Measurements from ENCODE around the gene GSS. TPM values are rescaled to one million over a fixed set of nuclear protein-coding genes. Genes with fewer than 3 reads are reported as not detected.

Gene GSS
- total and polyA plus RNA-seq, 4 experiments from 2014 or later = 32.2 to 43.3 (median 39.8) TPM

GRCh38 chr20:34992751-34993417, 37.3 kb upstream of the GSS start:
- no peaks in the 10 kb centered on the region for H3K27me3 Mint-ChIP-seq
- DNase-seq = no peak
- no peak overlapping the region for H3K27ac Mint-ChIP-seq
- CTCF ChIA-PET (ENCODE audit: partially characterized antibody) = no interaction called here
- no peak overlapping the region for H3K4me3 Mint-ChIP-seq
- POLR2A ChIA-PET (ENCODE audit: partially characterized antibody) = no interaction called here
- Histone ChIP-seq H3K27ac (ENCODE audit: low read depth, low read length) (no peak overlapping the region), H3K36me3 (ENCODE audit: insufficient read depth, low read length) (peaks cover 7% of the 10 kb centered on the region), H3K4me1 (ENCODE audit: insufficient read depth, low read length) (no peaks in the 10 kb centered on the region), H3K4me3 (ENCODE audit: low read length in 2 of 2) (no peak overlapping the region), H3K9me3 (ENCODE audit: control insufficient read depth in 1 of 2, low read length in 2 of 2) (no peaks in the 10 kb centered on the region), H3K27me3 (ENCODE audit: insufficient read depth, low read length) (no peaks in the 10 kb centered on the region)
- peaks cover 12 to 33% of the 10 kb centered on the region in 2 donors for H3K36me3 Mint-ChIP-seq
- intact Hi-C loops (cut with micrococcal nuclease) = no loop called here
- peaks cover under 1 to 4% (median 2%) of the 10 kb centered on the region in 4 donors for H3K4me1 Mint-ChIP-seq
- peaks cover 0 to 3% (median 0%) of the 10 kb centered on the region in 8 donors for H3K9me3 Mint-ChIP-seq

- peaks cover under 1 to 16% of the 10 kb centered on the region in 2 donors for H3K36me3 Mint-ChIP-seq
- Histone ChIP-seq H3K27ac (ENCODE audit: low read depth, low read length) (no peak overlapping the region), H3K36me3 (ENCODE audit: insufficient read depth, low read length) (peaks cover 3% of the 10 kb centered on the region), H3K4me3 (ENCODE audit: low read length in 2 of 2) (no peak overlapping the region), H3K4me1 (ENCODE audit: insufficient read depth, low read length) (no peaks in the 10 kb centered on the region), H3K9me3 (ENCODE audit: control insufficient read depth in 1 of 2, low read length in 2 of 2) (no peaks in the 10 kb centered on the region), H3K27me3 (ENCODE audit: insufficient read depth, low read length) (no peaks in the 10 kb centered on the region)
- H3K9me3 Mint-ChIP-seq = peaks cover 0 to 3% (median 0%) of the 10 kb centered on the region in 8 donors
- intact Hi-C loops (cut with micrococcal nuclease) = no loop called here
- H3K4me1 Mint-ChIP-seq = peaks cover 0 to 3% (median 0%) of the 10 kb centered on the region in 4 donors
- H3K27ac Mint-ChIP-seq = peak overlapping the region in 2 of 7 donors; percentile 12 to 22
- H3K4me3 Mint-ChIP-seq = no peak overlapping the region
- H3K27me3 Mint-ChIP-seq = no peaks in the 10 kb centered on the region
- ChIA-PET CTCF (ENCODE audit: partially characterized antibody) (no interaction called here), POLR2A (ENCODE audit: partially characterized antibody) (no interaction called here)
- DNase-seq = no peak
Measured at GRCh38 chr20:34990661-34991214, 35.1 kb upstream of the GSS start.

- no peaks in the 10 kb centered on the region for H3K4me1 ChIP-seq (ENCODE audit: insufficient read depth, low read length)
- H3K27ac Mint-ChIP-seq = no peak overlapping the region
- no peak overlapping the region for H3K27ac ChIP-seq (ENCODE audit: low read depth, low read length)
- DNase-seq = no peak
- POLR2A ChIA-PET (ENCODE audit: partially characterized antibody) = no interaction called here
- no peaks in the 10 kb centered on the region for H3K27me3 ChIP-seq (ENCODE audit: insufficient read depth, low read length)
- peaks cover 0 to 13% of the 10 kb centered on the region in 2 donors for H3K36me3 Mint-ChIP-seq
- peaks cover 0 to 3% (median 0%) of the 10 kb centered on the region in 4 donors for H3K4me1 Mint-ChIP-seq
- intact Hi-C loops (cut with micrococcal nuclease) = no loop called here
- H3K9me3 Mint-ChIP-seq = peaks cover 0 to 4% (median 0%) of the 10 kb centered on the region in 8 donors
- CTCF ChIA-PET (ENCODE audit: partially characterized antibody) = no interaction called here
- no peaks in the 10 kb centered on the region for H3K36me3 ChIP-seq (ENCODE audit: insufficient read depth, low read length)
- no peaks in the 10 kb centered on the region for H3K27me3 Mint-ChIP-seq
- no peak overlapping the region for H3K4me3 Mint-ChIP-seq
- no peaks in the 10 kb centered on the region for H3K9me3 ChIP-seq (ENCODE audit: control insufficient read depth in 1 of 2, low read length in 2 of 2)
- no peak overlapping the region for H3K4me3 ChIP-seq (ENCODE audit: low read length in 2 of 2)
Measured at GRCh38 chr20:34990231-34990630, 34.6 kb upstream of the GSS start.

- no peak for DNase-seq
- no peak overlapping the region for H3K27ac Mint-ChIP-seq
- H3K27ac ChIP-seq (ENCODE audit: low read depth, low read length) = no peak overlapping the region
- H3K9me3 Mint-ChIP-seq = peaks cover 0 to 5% (median 0%) of the 10 kb centered on the region in 8 donors
- peaks cover 0 to 1% of the 10 kb centered on the region in 2 donors for H3K27me3 Mint-ChIP-seq
- no peaks in the 10 kb centered on the region for H3K4me1 ChIP-seq (ENCODE audit: insufficient read depth, low read length)
- no peak overlapping the region for H3K4me3 Mint-ChIP-seq
- H3K4me3 ChIP-seq (ENCODE audit: low read length in 2 of 2) = no peak overlapping the region
- intact Hi-C loops (cut with micrococcal nuclease) = no loop called here
- ChIA-PET POLR2A (ENCODE audit: partially characterized antibody) (no interaction called here), CTCF (ENCODE audit: partially characterized antibody) (no interaction called here)
- peaks cover 0 to 9% of the 10 kb centered on the region in 2 donors for H3K36me3 Mint-ChIP-seq
- H3K36me3 ChIP-seq (ENCODE audit: insufficient read depth, low read length) = no peaks in the 10 kb centered on the region
- H3K4me1 Mint-ChIP-seq = peaks cover 0 to 3% (median under 1%) of the 10 kb centered on the region in 4 donors
- no peaks in the 10 kb centered on the region for H3K27me3 ChIP-seq (ENCODE audit: insufficient read depth, low read length)
- no peaks in the 10 kb centered on the region for H3K9me3 ChIP-seq (ENCODE audit: control insufficient read depth in 1 of 2, low read length in 2 of 2)
Measured at GRCh38 chr20:34989670-34990069, 34.1 kb upstream of the GSS start.

GRCh38 chr20:34989118-34989517, 33.5 kb upstream of the GSS start:
- H3K4me1 Mint-ChIP-seq = peaks cover 0 to 3% (median under 1%) of the 10 kb centered on the region in 4 donors
- no peak for DNase-seq
- peaks cover under 1 to 1% of the 10 kb centered on the region in 2 donors for H3K27me3 Mint-ChIP-seq
- H3K4me3 Mint-ChIP-seq = no peak overlapping the region
- Histone ChIP-seq H3K4me1 (ENCODE audit: insufficient read depth, low read length) (no peaks in the 10 kb centered on the region), H3K27me3 (ENCODE audit: insufficient read depth, low read length) (no peaks in the 10 kb centered on the region), H3K4me3 (ENCODE audit: low read length in 2 of 2) (no peak overlapping the region), H3K9me3 (ENCODE audit: control insufficient read depth in 1 of 2, low read length in 2 of 2) (no peaks in the 10 kb centered on the region), H3K27ac (ENCODE audit: low read depth, low read length) (no peak overlapping the region), H3K36me3 (ENCODE audit: insufficient read depth, low read length) (no peaks in the 10 kb centered on the region)
- H3K36me3 Mint-ChIP-seq = peaks cover 0 to 5% of the 10 kb centered on the region in 2 donors
- H3K27ac Mint-ChIP-seq = peak overlapping the region in 1 of 7 donors; percentile 29
- ChIA-PET POLR2A (ENCODE audit: partially characterized antibody) (no interaction called here), CTCF (ENCODE audit: partially characterized antibody) (interaction anchor here (0.7 kb wide), 1 partner anchor 1021 kb away, joined by 4 read pairs; no protein-coding TSS in a partner anchor)
- intact Hi-C loops (cut with micrococcal nuclease) = no loop called here
- H3K9me3 Mint-ChIP-seq = peaks cover 0 to 5% (median 0%) of the 10 kb centered on the region in 8 donors

- Histone ChIP-seq H3K4me1 (ENCODE audit: insufficient read depth, low read length) (no peaks in the 10 kb centered on the region), H3K4me3 (ENCODE audit: low read length in 2 of 2) (no peak overlapping the region), H3K27me3 (ENCODE audit: insufficient read depth, low read length) (peaks cover 4% of the 10 kb centered on the region), H3K9me3 (ENCODE audit: control insufficient read depth in 1 of 2, low read length in 2 of 2) (no peaks in the 10 kb centered on the region), H3K36me3 (ENCODE audit: insufficient read depth, low read length) (no peaks in the 10 kb centered on the region), H3K27ac (ENCODE audit: low read depth, low read length) (no peak overlapping the region)
- no peak overlapping the region for H3K4me3 Mint-ChIP-seq
- H3K4me1 Mint-ChIP-seq = peaks cover 0 to 3% (median under 1%) of the 10 kb centered on the region in 4 donors
- intact Hi-C loops (cut with micrococcal nuclease) = no loop called here
- H3K36me3 Mint-ChIP-seq = peaks cover 0 to 3% of the 10 kb centered on the region in 2 donors
- H3K27me3 Mint-ChIP-seq = peaks cover 3 to 7% of the 10 kb centered on the region in 2 donors
- POLR2A ChIA-PET (ENCODE audit: partially characterized antibody) = no interaction called here
- H3K9me3 Mint-ChIP-seq = peaks cover 0 to 5% (median 0%) of the 10 kb centered on the region in 8 donors
- peak overlapping the region in 1 of 7 donors; percentile 82 for H3K27ac Mint-ChIP-seq
- CTCF ChIA-PET (ENCODE audit: partially characterized antibody) = no interaction called here
- DNase-seq = no peak
Measured at GRCh38 chr20:34988191-34988540, 32.6 kb upstream of the GSS start.

GRCh38 chr20:34987288-34988190, 31.9 kb upstream of the GSS start:
- no peak for DNase-seq
- peaks cover 0 to 5% (median 0%) of the 10 kb centered on the region in 8 donors for H3K9me3 Mint-ChIP-seq
- H3K27me3 Mint-ChIP-seq = peaks cover 7 to 11% of the 10 kb centered on the region in 2 donors
- H3K27ac Mint-ChIP-seq = no peak overlapping the region
- peaks cover 0 to 3% (median under 1%) of the 10 kb centered on the region in 4 donors for H3K4me1 Mint-ChIP-seq
- Histone ChIP-seq H3K9me3 (ENCODE audit: control insufficient read depth in 1 of 2, low read length in 2 of 2) (no peaks in the 10 kb centered on the region), H3K27me3 (ENCODE audit: insufficient read depth, low read length) (peaks cover 4% of the 10 kb centered on the region), H3K4me3 (ENCODE audit: low read length in 2 of 2) (no peak overlapping the region), H3K36me3 (ENCODE audit: insufficient read depth, low read length) (no peaks in the 10 kb centered on the region), H3K27ac (ENCODE audit: low read depth, low read length) (no peak overlapping the region), H3K4me1 (ENCODE audit: insufficient read depth, low read length) (no peaks in the 10 kb centered on the region)
- ChIA-PET POLR2A (ENCODE audit: partially characterized antibody) (no interaction called here), CTCF (ENCODE audit: partially characterized antibody) (no interaction called here)
- H3K4me3 Mint-ChIP-seq = no peak overlapping the region
- intact Hi-C loops (cut with micrococcal nuclease) = no loop called here
- peaks cover 0 to 3% of the 10 kb centered on the region in 2 donors for H3K36me3 Mint-ChIP-seq
